Measurements from ENCODE around the gene COL24A1. TPM values are rescaled to one million over a fixed set of nuclear protein-coding genes. Genes with fewer than 3 reads are reported as not detected.

Gene COL24A1
- total RNA-seq (2021; fragmentation: NEBNext Ultra II Directional; extraction: Animal tissue kit (Norgen Biotek cat#: 25700)) (0.77 and 1.1 TPM in 2 replicates), polyA plus RNA-seq (2011; rRNA removed) (0.23 and 0.46 TPM in 2 replicates), polyA minus RNA-seq (2011; rRNA and poly(A)+ RNA removed) (0.44 and 0.66 TPM in 2 replicates)
- 0.25 TPM for polyA plus RNA-seq (2011; cell fraction: cytosol; rRNA removed)
- polyA plus RNA-seq (2011; cell fraction: nucleus; rRNA removed), result 2.4 TPM
- 0.47 to 0.53 TPM (median 0.52 TPM) in 4 replicates for polyA plus RNA-seq (2012, experiment 1 of 2)
- 0.07 TPM for polyA plus RNA-seq (2012, experiment 2 of 2)
- 0.59 TPM for polyA plus RNA-seq (2013, experiment 1 of 2)
- 0.59 TPM for polyA plus RNA-seq (2013, experiment 2 of 2)
- 0.37 TPM for polyA minus RNA-seq (2011; cell fraction: cytosol; rRNA and poly(A)+ RNA removed)
- polyA minus RNA-seq (2011; cell fraction: nucleus; rRNA and poly(A)+ RNA removed), result 2.6 TPM
- long read RNA-seq, experiment 1, partial matches to known transcripts, result 0 of 1 reads
- long read RNA-seq, experiment 1, other reads (novel, unspliced or antisense), result 1 of 1 reads
- long read RNA-seq, experiment 2, partial matches to known transcripts, result 0 of 1 reads
- long read RNA-seq, experiment 2, other reads (novel, unspliced or antisense), result 1 of 1 reads

GRCh38 chr1:86156566-86157455 lies at the start of gene COL24A1:
TSS of gene COL24A1 (minus strand) at chr1:86156772. CDS start at chr1:86156396, 376 bp downstream.
- H3K14ac ChIP-seq (ENCODE audit: insufficient read length), result no peak within 1 kb of the TSS
- no peak within 1 kb of the TSS for H3K27ac ChIP-seq (ENCODE audit: low read depth, low read length)
- H3K4me2 ChIP-seq (ENCODE audit: insufficient read depth in 1 of 2, low read depth in 2 of 2, low read length in 2 of 2), result peak within 1 kb of the TSS; percentile 86 to 98
- H3K23me2 ChIP-seq (ENCODE audit: low read depth, low read length), result peaks cover 19% of the 10 kb centered on the region
- no peak within 1 kb of the TSS for H3K4ac ChIP-seq (replicated peaks; ENCODE audit: insufficient read length, low read depth, low read length)
- no peaks in the 10 kb centered on the region; a peak in 1 of 4 replicates for H3K9me3 ChIP-seq (ENCODE audit: insufficient read depth in 2 of 2, low read depth in 1 of 2, low read length in 1 of 2)
- peak within 1 kb of the TSS; percentile 34; the same call in 1 of the 2 replicates for H3K18ac ChIP-seq (ENCODE audit: extremely low read depth, low read length)
- H3K27me3 ChIP-seq (replicated peaks in 1 of 4; ENCODE audit: control insufficient read depth in 3 of 4, extremely low read depth in 1 of 4, insufficient read depth in 3 of 4, low read length in 3 of 4), result peaks cover 18 to 38% (median 32%) of the 10 kb centered on the region in 4 experiments
- no peak within 1 kb of the TSS for H3K23ac ChIP-seq (ENCODE audit: insufficient read length)
- H3K79me2 ChIP-seq (ENCODE audit: control insufficient read depth in 1 of 2, insufficient read depth in 2 of 2, low read length in 2 of 2), result no peaks in the 10 kb centered on the region
- 0 out of 2 replicates have a peak within 1 kb of the TSS, but pooled peaks have one; percentile 72 for H2BK20ac ChIP-seq (ENCODE audit: low read length)
- no peak within 1 kb of the TSS for H3K56ac ChIP-seq (replicated peaks; ENCODE audit: insufficient read length, low read depth, low read length)
- H2BK5ac ChIP-seq (ENCODE audit: low read depth, low read length), result no peak within 1 kb of the TSS
- H2AK5ac ChIP-seq (ENCODE audit: low read depth, low read length), result no peak within 1 kb of the TSS
- H3K4me3 ChIP-seq (ENCODE audit: extremely low read depth in 1 of 4, insufficient read depth in 2 of 4, low read depth in 3 of 4, low read length in 4 of 4), result peak within 1 kb of the TSS; percentile 46 to 65 (median 52)
- H2BK12ac ChIP-seq (ENCODE audit: low read depth, low read length), result 0 out of 2 replicates have a peak within 1 kb of the TSS, but pooled peaks have one; percentile 62
- peak within 1 kb of the TSS; percentile 59 for H4K91ac ChIP-seq (replicated peaks; ENCODE audit: insufficient read length, low read length)
- DNase-seq (ENCODE audit: low read depth in 1 of 2, low spot score in 2 of 2) (peak in 1 of 2 experiments; percentile 79), FAIRE-seq (no peak)
- peaks cover 0 to 17% (median 12%) of the 10 kb centered on the region in 4 experiments; a peak in 6 of 7 replicates for H3K4me1 ChIP-seq (replicated peaks in 1 of 4; ENCODE audit: control insufficient read depth in 3 of 4, insufficient read depth in 4 of 4, low read length in 3 of 4)
- WGBS, 2 experiments (ENCODE audit: extremely low coverage in 1 of 2, insufficient coverage in 1 of 2, insufficient read length in 1 of 2, insufficient replicate concordance in 2 of 2, low coverage in 1 of 2, low lambda C conversion rate in 2 of 2, missing lambda C conversion rate in 1 of 2), result 3% methylated on average over 46 of the region's 52 CpGs; no CpG with 5 or more reads in 1 of the 2 experiments
- H4K8ac ChIP-seq (ENCODE audit: extremely low read depth, insufficient read depth, low read length), result no peak within 1 kb of the TSS; the same call in none of the 2 replicates
- no peaks in the 10 kb centered on the region for H4K20me1 ChIP-seq (replicated peaks in 1 of 2; ENCODE audit: control insufficient read depth in 1 of 2, insufficient read depth in 2 of 2, low read length in 2 of 2)
- H2BK120ac ChIP-seq (replicated peaks; ENCODE audit: low read depth, low read length), result no peak within 1 kb of the TSS
- peak within 1 kb of the TSS; percentile 81 for H2BK15ac ChIP-seq (ENCODE audit: low read length)
- ChIA-PET CTCF (ENCODE audit: partially characterized antibody) (interaction anchor here (0.6 to 1.7 kb wide), 3 partner anchors 10 to 134 kb away, joined by 3 to 5 read pairs (median 3); no protein-coding TSS in a partner anchor), POLR2A (ENCODE audit: partially characterized antibody) (no interaction called here)
- no peak within 1 kb of the TSS for H4K5ac ChIP-seq (ENCODE audit: insufficient read length, low read depth, low read length)
- H3K9ac ChIP-seq (replicated peaks in 1 of 4; ENCODE audit: extremely low read depth in 1 of 4, low read depth in 3 of 4, low read length in 3 of 4), result peak within 1 kb of the TSS in 3 of 4 experiments; percentile 14 to 22 (median 20); a peak in 5 of 7 replicates
- H3K79me1 ChIP-seq (ENCODE audit: low read depth, low read length), result no peaks in the 10 kb centered on the region
- H3K36me3 ChIP-seq (ENCODE audit: control insufficient read depth in 2 of 4, insufficient read depth in 4 of 4, low read length in 3 of 4), result no peaks in the 10 kb centered on the region
- H2AFZ ChIP-seq (ENCODE audit: low read length), result peak within 1 kb of the TSS; percentile 87
- TF ChIP-seq ASH2L (IDR thresholded peaks at IDR 0.05; ENCODE audit: low read length), result peak; percentile 76
- TF ChIP-seq BACH1 (IDR thresholded peaks at IDR 0.05; ENCODE audit: low read length), result no peak
- TF ChIP-seq POLR2A (IDR thresholded peaks at IDR 0.05; ENCODE audit: control extremely low read depth in 1 of 2, low read depth in 2 of 2, low read length in 2 of 2), result 0 out of 3 replicates have a peak, but pooled peaks of 1 of the 2 experiments have one; percentile 40
- no peak for TF ChIP-seq CTBP2 (IDR thresholded peaks at IDR 0.05; ENCODE audit: borderline replicate concordance, insufficient read depth, insufficient read length, low read length)
- TF ChIP-seq TBP (IDR thresholded peaks at IDR 0.05; ENCODE audit: low read depth, low read length), result 0 out of 2 replicates have a peak, but pooled peaks have one; percentile 25
- no peak for TF ChIP-seq CTCF (IDR thresholded peaks at IDR 0.05; ENCODE audit: control extremely low read depth in 1 of 3, insufficient read depth in 1 of 3, low read depth in 1 of 3, low read length in 3 of 3)

Measured in H1 (cell line).